Lower lobe of right lung (tissue), 2 donors: ENCODE results near the gene MROH7. TPM values are rescaled to one million over a fixed set of nuclear protein-coding genes. Genes with fewer than 3 reads are reported as not detected.

Experiments
- ATAC-seq, 2 donors: fragments of 200-7000 bp; cut with Tn5 transposase; one replicate each; pipeline ENCODE4 v1.9.1; 2020 to 2022; ENCODE audit warnings: mild to moderate bottlenecking in 2 of 2, moderate library complexity in 2 of 2
- DNase-seq: peaks from one replicate; pipeline ENCODE4 v3.0.0-alpha.2; 2020
- H3K27ac ChIP-seq: fragments of 200-600 bp; one replicate; pipeline ENCODE4 v1.8.0; 2022
- H3K27me3 ChIP-seq: fragments of 200-600 bp; one replicate; pipeline ENCODE4 v1.8.0; 2022; ENCODE audit warnings: low read depth
- H3K36me3 ChIP-seq: fragments of 200-600 bp; one replicate; pipeline ENCODE4 v1.8.0; 2022; ENCODE audit warnings: mild to moderate bottlenecking
- H3K4me1 ChIP-seq: fragments of 200-600 bp; one replicate; pipeline ENCODE4 v1.8.0; 2022
- H3K4me3 ChIP-seq: fragments of 200-600 bp; one replicate; pipeline ENCODE4 v1.8.0; 2022; ENCODE audit warnings: mild to moderate bottlenecking
- H3K9me3 ChIP-seq: fragments of 200-600 bp; one replicate; pipeline ENCODE4 v1.8.0; 2022
- CTCF ChIP-seq: fragments of 200-600 bp; IDR thresholded peaks from one replicate; pipeline ENCODE4 v1.8.0; 2022; ENCODE audit warnings: antibody characterized with exemption, mild to moderate bottlenecking
- intact Hi-C: fragments of 100-400 bp; cut with DNase I; formaldehyde crosslinking; loops from one replicate; pipeline ENCODE4 v1.11.0; 2022
- long read RNA-seq: library from polyadenylated mRNA; unstranded; transcript quantifications from one replicate; pipeline ENCODE4 v2.0.0, GENCODE V29; 2021
- total RNA-seq: library from RNA; stranded (reverse); fragmentation: NEBNext Ultra II Directional; extraction: Animal tissue kit (Norgen Biotek cat#: 25700); gene quantifications from one replicate; pipeline ENCODE4 v1.2.1, GENCODE V29; 2021
- donor health status: DM: no; HTN: yes; CAD: no; lungs with severe emphysema.

Gene MROH7
- 2.1 TPM for total RNA-seq
- long read RNA-seq, partial matches to known transcripts, result 0 of 1 reads
- long read RNA-seq, other reads (novel, unspliced or antisense), result 1 of 1 reads

GRCh38 chr1:54640863-54641836 is at the start of gene MROH7:
Gene MROH7, plus strand, starts transcription at chr1:54641786. Its CDS starts 11,141 bp downstream, at chr1:54652927.
- H3K27ac ChIP-seq, result no peak within 1 kb of the TSS
- H3K9me3 ChIP-seq, result peaks cover 14% of the 10 kb centered on the region
- H3K27me3 ChIP-seq, result no peaks in the 10 kb centered on the region
- H3K36me3 ChIP-seq, result no peaks in the 10 kb centered on the region
- ATAC-seq (no peak), DNase-seq (no peak)
- intact Hi-C loops, result no loop called here
- H3K4me1 ChIP-seq, result no peaks in the 10 kb centered on the region
- H3K4me3 ChIP-seq, result no peak within 1 kb of the TSS
- TF ChIP-seq CTCF, result no peak

- TF ChIP-seq CTCF, result no peak
- intact Hi-C loops, result no loop called here
- peaks cover 3% of the 10 kb centered on the region for H3K36me3 ChIP-seq
Observed at GRCh38 chr1:54593571-54594160, 47.9 kb upstream of the MROH7 start.

GRCh38 chr1:54594463-54594862 is 47.1 kb upstream of the MROH7 start:
- H3K36me3 ChIP-seq, result peaks cover 3% of the 10 kb centered on the region
- intact Hi-C loops, result no loop called here
- H3K4me3 ChIP-seq, result no peak overlapping the region
- H3K27me3 ChIP-seq, result no peaks in the 10 kb centered on the region
- no peak for DNase-seq
- H3K27ac ChIP-seq, result no peak overlapping the region
- H3K4me1 ChIP-seq, result no peaks in the 10 kb centered on the region
- ATAC-seq, result no peak
- no peak for TF ChIP-seq CTCF
- H3K9me3 ChIP-seq, result no peaks in the 10 kb centered on the region

More at GRCh38 chr1:54593571-54594160, 47.9 kb upstream of the MROH7 start:
- Histone ChIP-seq H3K9me3 (no peaks in the 10 kb centered on the region), H3K27me3 (no peaks in the 10 kb centered on the region), H3K27ac (no peak overlapping the region), H3K4me3 (no peak overlapping the region), H3K4me1 (no peaks in the 10 kb centered on the region)
- ATAC-seq, result no peak
- no peak for DNase-seq

- no peaks in the 10 kb centered on the region for H3K9me3 ChIP-seq
- DNase-seq (no peak), ATAC-seq (no peak)
- TF ChIP-seq CTCF, result no peak
- no peak overlapping the region for H3K27ac ChIP-seq
- peaks cover 3% of the 10 kb centered on the region for H3K36me3 ChIP-seq
- no peak overlapping the region for H3K4me3 ChIP-seq
- no peaks in the 10 kb centered on the region for H3K4me1 ChIP-seq
- intact Hi-C loops, result no loop called here
- H3K27me3 ChIP-seq, result no peaks in the 10 kb centered on the region
Observed at GRCh38 chr1:54595956-54596498, 45.6 kb upstream of the MROH7 start.

- no peak for TF ChIP-seq CTCF
- no peak for DNase-seq
- intact Hi-C loops, result no loop called here
Observed at GRCh38 chr1:54596756-54597155, 44.8 kb upstream of the MROH7 start.

More at GRCh38 chr1:54596756-54597155, 44.8 kb upstream of the MROH7 start:
- H3K36me3 ChIP-seq, result peaks cover 3% of the 10 kb centered on the region
- no peaks in the 10 kb centered on the region for H3K9me3 ChIP-seq
- H3K4me1 ChIP-seq, result no peaks in the 10 kb centered on the region
- ATAC-seq, result no peak
- no peaks in the 10 kb centered on the region for H3K27me3 ChIP-seq
- H3K27ac ChIP-seq, result no peak overlapping the region
- no peak overlapping the region for H3K4me3 ChIP-seq
